Measurements from ENCODE around the gene FMNL2. TPM values are rescaled to one million over a fixed set of nuclear protein-coding genes. Genes with fewer than 3 reads are reported as not detected.
A peak's percentile ranks its signal among the peaks of the same experiment; 100 is the strongest.

FMNL2 gene
- total RNA-seq, 1 experiment from 2014 or later: 33.6 TPM

GRCh38 chr2:152415796-152416195 is 80.8 kb downstream of the FMNL2 start:
- ChIA-PET CTCF (no interaction called here), POLR2A (no interaction called here)
- H3K36me3 ChIP-seq (ENCODE audit: control insufficient read depth, insufficient read depth, low read length): no peaks in the 10 kb centered on the region
- TF ChIP-seq, protein P1, sequence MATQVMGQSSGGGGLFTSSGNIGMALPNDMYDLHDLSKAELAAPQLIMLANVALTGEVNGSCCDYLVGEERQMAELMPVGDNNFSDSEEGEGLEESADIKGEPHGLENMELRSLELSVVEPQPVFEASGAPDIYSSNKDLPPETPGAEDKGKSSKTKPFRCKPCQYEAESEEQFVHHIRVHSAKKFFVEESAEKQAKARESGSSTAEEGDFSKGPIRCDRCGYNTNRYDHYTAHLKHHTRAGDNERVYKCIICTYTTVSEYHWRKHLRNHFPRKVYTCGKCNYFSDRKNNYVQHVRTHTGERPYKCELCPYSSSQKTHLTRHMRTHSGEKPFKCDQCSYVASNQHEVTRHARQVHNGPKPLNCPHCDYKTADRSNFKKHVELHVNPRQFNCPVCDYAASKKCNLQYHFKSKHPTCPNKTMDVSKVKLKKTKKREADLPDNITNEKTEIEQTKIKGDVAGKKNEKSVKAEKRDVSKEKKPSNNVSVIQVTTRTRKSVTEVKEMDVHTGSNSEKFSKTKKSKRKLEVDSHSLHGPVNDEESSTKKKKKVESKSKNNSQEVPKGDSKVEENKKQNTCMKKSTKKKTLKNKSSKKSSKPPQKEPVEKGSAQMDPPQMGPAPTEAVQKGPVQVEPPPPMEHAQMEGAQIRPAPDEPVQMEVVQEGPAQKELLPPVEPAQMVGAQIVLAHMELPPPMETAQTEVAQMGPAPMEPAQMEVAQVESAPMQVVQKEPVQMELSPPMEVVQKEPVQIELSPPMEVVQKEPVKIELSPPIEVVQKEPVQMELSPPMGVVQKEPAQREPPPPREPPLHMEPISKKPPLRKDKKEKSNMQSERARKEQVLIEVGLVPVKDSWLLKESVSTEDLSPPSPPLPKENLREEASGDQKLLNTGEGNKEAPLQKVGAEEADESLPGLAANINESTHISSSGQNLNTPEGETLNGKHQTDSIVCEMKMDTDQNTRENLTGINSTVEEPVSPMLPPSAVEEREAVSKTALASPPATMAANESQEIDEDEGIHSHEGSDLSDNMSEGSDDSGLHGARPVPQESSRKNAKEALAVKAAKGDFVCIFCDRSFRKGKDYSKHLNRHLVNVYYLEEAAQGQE (IDR thresholded peaks at IDR 0.05; ENCODE audit: insufficient read depth in 1 of 2, low read depth in 2 of 2, low read length in 1 of 2): no peak
- TF ChIP-seq, protein P2, sequence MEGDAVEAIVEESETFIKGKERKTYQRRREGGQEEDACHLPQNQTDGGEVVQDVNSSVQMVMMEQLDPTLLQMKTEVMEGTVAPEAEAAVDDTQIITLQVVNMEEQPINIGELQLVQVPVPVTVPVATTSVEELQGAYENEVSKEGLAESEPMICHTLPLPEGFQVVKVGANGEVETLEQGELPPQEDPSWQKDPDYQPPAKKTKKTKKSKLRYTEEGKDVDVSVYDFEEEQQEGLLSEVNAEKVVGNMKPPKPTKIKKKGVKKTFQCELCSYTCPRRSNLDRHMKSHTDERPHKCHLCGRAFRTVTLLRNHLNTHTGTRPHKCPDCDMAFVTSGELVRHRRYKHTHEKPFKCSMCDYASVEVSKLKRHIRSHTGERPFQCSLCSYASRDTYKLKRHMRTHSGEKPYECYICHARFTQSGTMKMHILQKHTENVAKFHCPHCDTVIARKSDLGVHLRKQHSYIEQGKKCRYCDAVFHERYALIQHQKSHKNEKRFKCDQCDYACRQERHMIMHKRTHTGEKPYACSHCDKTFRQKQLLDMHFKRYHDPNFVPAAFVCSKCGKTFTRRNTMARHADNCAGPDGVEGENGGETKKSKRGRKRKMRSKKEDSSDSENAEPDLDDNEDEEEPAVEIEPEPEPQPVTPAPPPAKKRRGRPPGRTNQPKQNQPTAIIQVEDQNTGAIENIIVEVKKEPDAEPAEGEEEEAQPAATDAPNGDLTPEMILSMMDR (IDR thresholded peaks at IDR 0.05): no peak
- no peak for TF ChIP-seq POLR2AphosphoS5 (IDR thresholded peaks at IDR 0.05; ENCODE audit: low read depth, low read length)
- TF ChIP-seq SIN3A (IDR thresholded peaks at IDR 0.05; ENCODE audit: borderline replicate concordance, insufficient read depth, low read depth, low read length): no peak
- no peak for TF ChIP-seq TCF7L2 (IDR thresholded peaks at IDR 0.05; ENCODE audit: low read depth, low read length)
- no TSS peak for BruUV-seq (replicated peaks)
- no peaks in the 10 kb centered on the region for H3K27me3 ChIP-seq (ENCODE audit: control insufficient read depth, insufficient read depth, low read length)
- in situ Hi-C loops (cut with HindIII; ENCODE audit: low pct_unique_long_range_greater_than_20kb, low sequenced_read_pairs): no loop called here
- ATAC-seq (no peak), DNase-seq (ENCODE audit: low read depth, low spot score) (no peak)
- H3K4me3 ChIP-seq (ENCODE audit: low read depth in 2 of 2, low read length in 2 of 2): no peak overlapping the region
- peaks cover 45% of the 10 kb centered on the region for H3K4me1 ChIP-seq (ENCODE audit: control insufficient read depth, insufficient read depth, low read length)
- peak overlapping the region; percentile 25; the same call in 1 of the 2 replicates for H3K27ac ChIP-seq (ENCODE audit: low read length)
- H3K9me3 ChIP-seq (ENCODE audit: control insufficient read depth, insufficient read depth, low read depth, low read length): no peaks in the 10 kb centered on the region
- intact Hi-C loops (cut with micrococcal nuclease; ENCODE audit: unreplicated experiment): no loop called here

- intact Hi-C loops (cut with micrococcal nuclease; ENCODE audit: unreplicated experiment) (no loop called here), in situ Hi-C loops (cut with HindIII; ENCODE audit: low pct_unique_long_range_greater_than_20kb, low sequenced_read_pairs) (no loop called here)
- DNase-seq (ENCODE audit: low read depth, low spot score) (no peak), ATAC-seq (no peak)
- TF ChIP-seq, protein P2 (IDR thresholded peaks at IDR 0.05): no peak; the same call in 1 of the 2 replicates
- no peak for TF ChIP-seq TCF7L2 (IDR thresholded peaks at IDR 0.05; ENCODE audit: low read depth, low read length)
- TF ChIP-seq, protein P1 (IDR thresholded peaks at IDR 0.05; ENCODE audit: insufficient read depth in 1 of 2, low read depth in 2 of 2, low read length in 1 of 2): no peak
- no peak for TF ChIP-seq SIN3A (IDR thresholded peaks at IDR 0.05; ENCODE audit: borderline replicate concordance, insufficient read depth, low read depth, low read length)
- no peak for TF ChIP-seq POLR2AphosphoS5 (IDR thresholded peaks at IDR 0.05; ENCODE audit: low read depth, low read length)
- no peak overlapping the region for H3K4me3 ChIP-seq (ENCODE audit: low read depth in 2 of 2, low read length in 2 of 2)
- H3K9me3 ChIP-seq (ENCODE audit: control insufficient read depth, insufficient read depth, low read depth, low read length): no peaks in the 10 kb centered on the region
- H3K4me1 ChIP-seq (ENCODE audit: control insufficient read depth, insufficient read depth, low read length): peaks cover 57% of the 10 kb centered on the region
- ChIA-PET CTCF (no interaction called here), POLR2A (no interaction called here)
- no peak overlapping the region for H3K27ac ChIP-seq (ENCODE audit: low read length)
- H3K27me3 ChIP-seq (ENCODE audit: control insufficient read depth, insufficient read depth, low read length): no peaks in the 10 kb centered on the region
- BruUV-seq (replicated peaks): no TSS peak
- no peaks in the 10 kb centered on the region for H3K36me3 ChIP-seq (ENCODE audit: control insufficient read depth, insufficient read depth, low read length)
Measured at GRCh38 chr2:152418688-152419087, 83.7 kb downstream of the FMNL2 start.

Measured in Panc1 (cell line).